ENCODE measurements around the gene SLX9.

The SLX9 gene, protein sequence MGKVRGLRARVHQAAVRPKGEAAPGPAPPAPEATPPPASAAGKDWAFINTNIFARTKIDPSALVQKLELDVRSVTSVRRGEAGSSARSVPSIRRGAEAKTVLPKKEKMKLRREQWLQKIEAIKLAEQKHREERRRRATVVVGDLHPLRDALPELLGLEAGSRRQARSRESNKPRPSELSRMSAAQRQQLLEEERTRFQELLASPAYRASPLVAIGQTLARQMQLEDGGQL

DNA sequence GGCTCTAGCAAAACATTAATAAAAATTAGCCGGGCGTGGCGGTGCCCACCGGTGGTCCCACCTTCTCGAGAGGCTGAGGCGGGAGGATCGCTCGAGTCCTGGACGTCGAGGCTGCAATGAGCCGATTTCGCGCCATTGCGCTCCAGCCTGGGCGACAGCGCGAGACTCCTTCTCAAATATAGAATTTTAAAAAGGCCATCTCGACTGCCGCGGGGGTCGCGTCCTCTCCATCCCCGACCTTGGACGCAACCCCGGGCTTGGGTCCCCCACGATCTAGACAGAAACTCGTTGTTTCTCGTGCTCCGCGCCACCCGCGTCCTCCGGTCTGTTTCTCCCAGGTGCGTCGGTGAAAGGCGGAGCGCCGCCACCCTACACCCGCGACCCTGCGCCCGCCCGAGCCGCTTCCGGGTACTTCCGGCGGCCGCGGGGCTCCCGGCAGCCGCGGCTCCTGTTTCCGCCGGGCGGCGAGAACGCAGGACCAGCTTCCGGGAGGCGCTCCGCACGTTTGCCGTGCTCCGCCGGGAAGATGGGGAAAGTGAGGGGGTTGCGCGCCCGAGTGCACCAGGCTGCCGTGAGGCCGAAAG, at the start of gene SLX9:
SLX9 (plus strand) TSS at position 498 of the 584 bp plus-strand sequence; CDS start at position 527, 29 bp downstream.
- DNase-seq = peak; percentile 93

DNA sequence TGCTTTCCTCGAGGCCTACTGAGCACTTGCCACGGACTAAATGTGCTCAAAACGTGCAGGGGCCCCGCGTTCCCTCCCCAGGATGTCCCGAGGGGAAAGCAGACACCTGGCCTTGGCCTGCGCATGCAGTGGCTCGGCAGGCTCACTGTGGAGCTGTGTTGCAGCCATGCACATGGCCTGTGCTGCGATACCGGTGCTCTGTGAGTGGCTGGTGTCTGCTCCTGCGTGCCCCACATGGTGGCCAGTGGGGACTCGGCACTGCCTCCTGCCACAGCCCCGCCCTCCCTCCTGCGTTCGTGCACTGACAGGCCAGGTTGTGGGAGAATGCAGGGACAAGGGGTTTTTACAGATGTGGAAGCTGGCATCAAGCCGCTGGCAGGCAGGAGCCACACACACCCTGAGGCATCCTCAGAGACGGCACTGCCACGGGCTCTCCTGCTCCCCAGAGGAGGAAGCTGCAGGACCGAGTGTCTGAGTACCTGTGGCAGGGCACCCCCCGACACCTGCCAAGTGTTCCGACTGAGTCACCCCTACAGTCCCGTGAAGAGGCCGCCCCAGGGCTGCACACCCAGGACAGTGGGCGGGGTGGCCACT, 49.4 kb upstream of the SLX9 start:
- no peak for DNase-seq

DNA sequence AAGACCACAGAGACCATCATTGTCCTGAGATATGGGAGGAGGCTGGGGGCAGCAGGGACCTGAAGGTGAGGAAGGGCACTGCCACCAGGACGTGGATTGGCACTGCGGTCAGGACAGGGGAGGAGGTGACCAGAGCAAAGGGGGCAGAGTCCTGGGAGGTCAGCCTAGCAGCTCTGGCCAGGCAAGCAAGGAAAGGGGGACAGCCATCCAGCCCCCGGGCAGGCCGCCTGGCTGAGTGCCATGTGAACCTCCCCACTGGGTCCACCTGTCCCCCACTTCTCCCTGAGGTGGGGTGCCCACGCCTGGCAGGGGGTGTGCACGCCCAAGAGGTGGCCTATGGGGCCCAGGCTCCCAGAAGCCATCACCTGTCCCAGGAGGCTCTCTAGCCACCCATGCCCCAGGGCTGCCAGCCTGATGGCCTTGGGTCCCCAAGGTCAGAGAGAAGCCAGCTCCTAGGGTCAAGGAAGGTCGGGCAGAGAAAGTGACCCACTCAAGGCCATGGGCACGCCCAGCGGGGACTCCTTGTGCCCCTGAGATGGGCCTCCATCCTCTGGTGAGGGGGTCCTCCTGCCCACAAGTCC, 48.8 kb upstream of the SLX9 start:
- no peak for DNase-seq

- DNase-seq = no peak
Observed at GRCh38 chr21:44891631-44892031, 48.2 kb upstream of the SLX9 start.

GRCh38 chr21:44892095-44892494, 47.7 kb upstream of the SLX9 start:
- no peak for DNase-seq

DNA sequence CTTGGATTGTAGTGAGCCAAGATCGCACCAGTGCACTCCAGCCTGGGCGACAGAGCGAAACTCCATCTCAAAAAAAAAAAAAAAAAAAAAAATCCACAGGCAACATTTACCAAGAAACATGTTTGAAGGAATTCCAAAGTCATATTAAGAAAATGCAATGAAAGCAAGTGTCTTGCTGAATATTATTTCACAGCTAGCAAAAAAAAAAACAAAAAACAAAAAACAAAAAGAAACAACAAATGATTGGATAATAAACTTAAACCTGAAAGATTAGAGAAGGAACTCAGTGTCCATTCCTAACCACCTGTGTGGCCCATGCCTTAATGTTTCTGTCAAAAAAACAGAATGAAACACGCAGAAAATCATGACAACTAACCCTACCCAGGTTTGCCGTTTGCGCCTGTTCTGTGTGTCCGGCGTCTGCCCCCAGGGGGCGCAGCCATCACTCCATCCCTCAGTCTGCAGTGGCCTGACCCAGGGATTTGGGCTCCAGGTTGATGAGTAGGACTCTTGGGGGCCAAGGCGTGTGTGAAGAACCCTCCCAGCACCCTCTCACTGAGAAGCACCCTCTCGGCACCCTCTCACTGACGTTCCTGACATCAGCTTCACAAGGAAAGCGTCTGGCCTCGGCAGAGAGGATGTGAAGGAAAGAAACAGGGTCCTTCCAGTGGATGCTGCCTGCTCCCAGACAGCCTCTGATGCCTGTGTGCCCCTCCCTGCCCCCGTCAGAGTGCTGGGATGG, 47.1 kb upstream of the SLX9 start:
- DNase-seq = peak; percentile 65

DNA sequence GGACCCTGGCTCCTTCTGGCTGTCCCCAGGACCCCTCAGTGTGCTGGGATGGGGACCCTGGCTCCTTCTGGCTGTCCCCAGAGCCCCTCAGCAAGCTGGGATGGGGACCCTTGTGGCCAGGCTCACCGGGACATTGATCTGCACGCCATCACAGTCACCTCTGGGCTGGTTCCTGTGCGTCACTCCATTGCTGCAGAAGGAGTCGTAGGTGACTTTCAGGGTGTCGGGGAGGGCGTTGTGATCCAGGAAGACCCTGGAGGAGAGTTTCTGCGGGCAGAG, 46.6 kb upstream of the SLX9 start:
- no peak for DNase-seq

DNA sequence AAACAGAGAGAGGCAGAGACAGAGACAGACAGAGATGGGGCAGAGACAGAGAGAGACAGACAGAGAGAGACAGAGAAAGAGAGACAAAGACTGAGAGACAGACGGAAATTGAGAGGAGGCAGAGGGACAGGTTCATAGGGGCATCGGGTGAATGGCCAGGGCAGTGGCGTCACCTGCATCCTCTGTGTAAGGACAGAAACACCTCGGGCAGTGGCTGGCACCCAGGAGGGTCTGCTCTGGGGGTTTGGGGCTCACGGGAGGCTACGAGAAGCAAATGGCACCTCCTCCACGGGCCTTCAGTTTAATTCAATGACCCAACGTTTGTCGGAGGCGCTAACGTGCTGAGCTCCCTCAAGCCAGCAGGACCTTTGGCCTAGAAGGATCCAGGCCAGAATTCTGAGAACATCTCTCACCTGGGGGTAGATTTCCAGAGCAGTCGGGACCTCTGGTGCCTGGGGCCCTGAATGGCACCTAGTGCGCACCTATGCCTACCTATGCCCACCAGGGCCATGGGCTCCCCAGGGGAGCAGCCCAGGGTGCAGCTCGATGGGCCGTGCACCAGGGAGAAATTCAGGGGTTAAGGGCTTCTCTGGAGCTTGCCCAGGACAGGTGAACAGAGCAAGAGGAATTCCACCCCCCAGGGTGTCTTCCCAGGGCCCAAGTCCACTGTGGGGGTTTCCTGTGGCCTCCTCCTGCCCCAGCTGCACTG, 45.7 kb upstream of the SLX9 start:
- DNase-seq = no peak

DNA sequence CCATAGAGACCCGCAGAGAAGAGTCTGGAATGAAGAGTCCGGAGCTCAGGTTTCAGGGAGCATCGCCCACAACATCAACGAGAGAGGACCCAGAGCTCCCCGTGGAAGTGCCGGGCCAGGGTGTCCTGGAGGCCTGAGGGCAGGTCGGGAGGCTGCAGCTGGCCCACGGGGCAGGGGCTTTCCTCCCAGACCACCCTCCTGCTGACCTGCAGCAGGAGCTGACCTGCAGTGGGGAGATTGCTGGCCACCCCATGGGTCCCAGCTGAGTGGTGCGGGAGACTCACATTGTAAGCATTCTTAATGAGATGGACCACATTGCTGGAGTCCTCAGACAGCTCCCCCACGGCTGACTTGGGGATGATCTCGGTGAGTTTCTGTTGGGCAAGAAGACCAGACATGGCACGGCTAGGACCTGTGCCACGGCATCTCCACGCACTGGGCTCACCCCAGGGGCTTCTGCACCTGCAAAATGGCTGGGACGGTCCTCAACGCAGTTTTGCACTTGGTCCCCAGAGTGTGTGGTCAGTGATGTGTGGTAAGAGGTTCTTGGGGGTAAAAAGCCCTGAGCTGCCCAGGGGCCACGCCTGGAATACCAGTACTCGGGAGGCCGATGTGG, 45.0 kb upstream of the SLX9 start:
- DNase-seq = no peak

GRCh38 chr21:44895859-44896258, 44.0 kb upstream of the SLX9 start:
- DNase-seq = no peak

- no peak for DNase-seq
Observed at GRCh38 chr21:44896561-44897286, 43.1 kb upstream of the SLX9 start.

- no peak for DNase-seq
Observed at GRCh38 chr21:44897326-44898010, 42.4 kb upstream of the SLX9 start.

DNA sequence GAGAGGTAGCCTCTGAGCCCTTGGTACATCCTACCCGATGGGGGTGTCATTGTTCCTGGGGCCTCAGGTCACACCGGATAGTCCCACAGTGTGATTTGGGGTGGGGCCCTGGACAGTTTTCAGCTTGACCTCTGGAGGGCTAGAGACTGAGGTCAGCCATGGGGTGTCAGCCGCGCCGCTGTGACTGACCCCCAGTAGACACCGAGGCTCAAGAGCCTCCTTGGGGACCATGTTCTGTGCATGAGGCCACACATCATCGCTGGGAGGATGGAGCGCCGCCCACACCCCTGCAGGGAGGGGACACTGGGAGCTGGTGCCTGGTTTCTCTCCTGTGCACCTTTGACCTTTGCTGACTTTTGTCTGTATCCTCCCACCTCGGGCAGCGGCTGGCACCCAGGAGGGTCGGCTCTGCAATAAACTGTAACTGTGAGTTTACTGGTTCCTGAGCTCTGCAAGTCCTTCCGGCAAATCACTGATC, 41.8 kb upstream of the SLX9 start:
- DNase-seq = no peak

- DNase-seq = no peak
Observed at GRCh38 chr21:44898851-44899767, 40.7 kb upstream of the SLX9 start.

DNA sequence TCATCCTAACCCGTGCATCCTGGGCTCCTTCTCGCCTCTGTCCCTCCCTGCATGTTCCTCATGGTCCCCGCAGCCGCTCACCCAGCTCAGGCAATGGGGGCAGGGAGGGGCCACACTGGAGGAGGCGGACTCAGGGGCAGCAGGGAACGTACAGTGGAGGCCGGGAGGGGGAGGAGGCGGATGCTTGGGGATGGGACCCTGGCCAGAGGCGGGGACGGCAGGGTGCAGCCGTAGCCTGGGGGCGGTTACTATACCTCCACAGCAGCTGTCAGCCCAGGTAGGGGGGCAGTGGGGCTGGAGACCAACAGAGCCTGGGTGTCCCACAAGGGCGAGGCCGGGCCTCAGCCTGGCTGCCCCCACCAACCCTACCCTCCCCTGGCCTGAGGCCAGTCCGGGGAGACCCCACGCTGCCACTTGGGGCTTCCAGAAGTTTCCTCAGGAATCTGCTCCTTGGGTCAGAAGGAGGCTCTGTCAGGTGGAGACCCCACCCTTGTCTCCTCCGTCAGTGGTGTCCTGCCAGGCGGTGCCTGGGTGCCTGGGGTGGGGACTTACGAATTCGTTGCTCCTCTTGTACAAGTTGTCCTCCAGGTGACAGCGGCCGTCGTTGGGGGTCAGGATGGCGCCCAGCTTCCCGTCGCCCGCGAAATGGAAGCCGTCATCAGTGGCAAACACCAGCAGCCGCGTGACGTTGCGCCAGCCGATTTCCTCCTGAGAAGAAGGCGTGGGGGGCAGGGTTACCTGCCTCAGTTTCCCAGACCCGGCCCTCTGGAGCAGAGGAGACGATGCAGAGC, 39.9 kb upstream of the SLX9 start:
- DNase-seq = no peak

DNA sequence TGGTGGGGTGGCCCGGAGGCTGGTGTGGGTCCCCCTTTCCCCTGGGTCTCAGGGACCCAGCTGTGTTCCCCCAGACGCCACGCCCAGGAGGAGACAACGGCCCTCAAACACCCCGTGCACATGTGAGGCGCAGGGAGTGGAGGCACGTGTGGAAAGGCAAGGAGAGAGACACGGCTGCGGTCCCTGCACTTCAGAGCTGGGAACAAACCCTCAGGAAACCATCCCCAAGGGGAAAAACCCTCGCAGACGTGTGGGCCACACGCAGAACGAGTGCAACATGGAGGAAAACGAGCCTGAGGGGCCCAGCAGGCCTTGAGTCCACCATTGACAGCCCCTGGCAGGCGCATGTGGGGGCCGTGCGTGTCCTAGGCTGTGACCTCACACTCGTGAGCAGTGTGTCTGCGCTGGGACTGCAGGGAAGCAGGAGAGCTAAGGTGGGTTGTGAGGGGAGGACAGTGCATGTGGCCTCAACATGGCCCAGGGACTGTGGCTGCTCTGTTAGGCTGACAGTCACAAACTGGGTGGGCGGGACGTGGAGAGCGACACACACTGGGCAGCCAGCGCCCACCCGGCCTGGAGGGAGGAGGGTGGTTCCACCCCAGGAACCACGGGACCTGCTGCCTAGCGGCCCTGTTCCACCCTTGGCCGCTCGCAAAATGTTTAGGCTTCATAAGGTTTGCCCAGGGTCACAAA, 39.1 kb upstream of the SLX9 start:
- DNase-seq = no peak

- no peak for DNase-seq
Observed at GRCh38 chr21:44901391-44902074, 38.3 kb upstream of the SLX9 start.
